Right lobe of liver (tissue), 6 donors: ENCODE data around the gene RCBTB2. TPM values are rescaled to one million over a fixed set of nuclear protein-coding genes. Genes with fewer than 3 reads are reported as not detected.
A peak's percentile ranks its signal among the peaks of the same experiment; 100 is the strongest.

Experiments used
- ATAC-seq, 4 donors: fragments of 200-7000 bp; cut with Tn5 transposase; one replicate each; pipeline ENCODE4 v1.9.1; 2020; ENCODE audit warnings: mild to moderate bottlenecking in 4 of 4, moderate library complexity in 4 of 4
- DNase-seq, 3 donors: peaks; one replicate each; pipeline ENCODE4 v3.0.0-alpha.2; 2020
- H3K27ac ChIP-seq, 3 donors: fragments of 200-600 bp; one replicate each; pipeline ENCODE4 v1.8.0; 2022
- H3K27me3 ChIP-seq, 2 donors: fragments of 200-600 bp; one replicate each; pipeline ENCODE4 v1.8.0; 2022
- H3K36me3 ChIP-seq, 4 donors: fragments of 200-600 bp; sonication (generic) in 1 of 4; one replicate each; pipeline versions ENCODE4 v1.5.1 to v1.8.0; 2017 to 2022; ENCODE audit warnings: control low read depth in 1 of 4
- H3K4me1 ChIP-seq, 4 donors: fragments of 200-600 bp; sonication (generic) in 1 of 4; one replicate each; pipeline versions ENCODE4 v1.5.1 to v1.8.0; 2017 to 2022; ENCODE audit warnings: control low read depth in 1 of 4
- H3K4me3 ChIP-seq, 3 donors: fragments of 200-600 bp; one replicate each; pipeline ENCODE4 v1.8.0; 2022
- H3K9me3 ChIP-seq, 4 donors: fragments of 200-600 bp; sonication (generic) in 1 of 4; one replicate each; pipeline versions ENCODE4 v1.5.1 to v1.8.0; 2017 to 2022; ENCODE audit warnings: control low read depth in 1 of 4
- CTCF ChIP-seq, 4 donors: fragments of 200-600 bp in 3 of 4; fragments of 450-650 bp in 1 of 4; IDR thresholded peaks; one replicate each; pipeline versions ENCODE4 v1.5.1 to v1.8.0; 2016 to 2022; ENCODE audit warnings: antibody characterized with exemption in 4 of 4, mild to moderate bottlenecking in 2 of 4
- POLR2A ChIP-seq: fragments of 450-650 bp; IDR thresholded peaks from one replicate; pipeline ENCODE4 v1.6.1; 2017; ENCODE audit warnings: antibody characterized with exemption, mild to moderate bottlenecking
- WGBS: methylation state at CpG from one replicate; pipeline ENCODE4 v1.1.6; 2018; ENCODE audit warnings: low coverage, low lambda C conversion rate; ENCODE audit not compliant: insufficient coverage; ENCODE audit errors: missing lambda C conversion rate; 5-methylcytosine and 5-hydroxymethylcytosine counted together
- intact Hi-C, 2 donors: fragments of 100-400 bp; cut with DNase I; formaldehyde crosslinking; loops; one replicate each; pipeline versions ENCODE4 v1.11.2 to v1.14.1; 2022
- total RNA-seq, 6 experiments: library from RNA; depleted of rRNA in 2 of 6; stranded (reverse); fragments of >200 nt in 2 of 6; fragmentation: NEBNext Ultra II Directional in 3 of 6; extraction: Animal tissue kit (Norgen Biotek cat#: 25700) in 3 of 6; gene quantifications; one replicate each; pipeline versions ENCODE4 v1.1.0 to v1.2.4, GENCODE V29; 2016 to 2023
- donor health status: DM: no; HTN: yes; CAD: no.
- donor health status: DM: no; HTN: no; CAD: no.
- donor health status: DM: no; HTN: no; CAD: no.
- donor health status: DM: no; HTN: yes; CAD: no.
- donor health status: DM: no; HTN: yes; CAD: no.

RCBTB2 gene
- total RNA-seq, 6 experiments from 2014 or later = 2.6 to 7.5 (median 4.8) TPM

GRCh38 chr13:48496271-48497161, 36.4 kb downstream of the RCBTB2 start:
- intact Hi-C loops = no loop called here
- Histone ChIP-seq H3K27me3 (no peaks in the 10 kb centered on the region), H3K4me1 (peaks cover 0 to 12% (median 4%) of the 10 kb centered on the region in 4 donors), H3K27ac (no peak overlapping the region), H3K36me3 (no peaks in the 10 kb centered on the region), H3K4me3 (no peak overlapping the region), H3K9me3 (no peaks in the 10 kb centered on the region)
- TF ChIP-seq POLR2A (no peak), CTCF (IDR thresholded peaks at IDR 0.05) (no peak)
- ATAC-seq (no peak), DNase-seq (no peak)
- 80% methylated on average over 5 of the region's 7 CpGs for WGBS

GRCh38 chr13:48494874-48495273, 38.0 kb downstream of the RCBTB2 start:
- Histone ChIP-seq H3K4me1 (peaks cover 0 to 12% (median 4%) of the 10 kb centered on the region in 4 donors), H3K27me3 (no peaks in the 10 kb centered on the region), H3K4me3 (no peak overlapping the region), H3K27ac (peak overlapping the region in 1 of 3 donors; percentile 30), H3K36me3 (no peaks in the 10 kb centered on the region), H3K9me3 (no peaks in the 10 kb centered on the region)
- TF ChIP-seq CTCF (IDR thresholded peaks at IDR 0.05) (no peak), POLR2A (no peak)
- DNase-seq = no peak
- 61% methylated on average over 1 of the region's 1 CpG for WGBS
- peak in 1 of 4 donors; percentile 8 for ATAC-seq
- intact Hi-C loops = no loop called here

- Histone ChIP-seq H3K4me3 (no peak overlapping the region), H3K27ac (peak overlapping the region in 2 of 3 donors; percentile 15 to 20), H3K4me1 (peaks cover 0 to 12% (median 4%) of the 10 kb centered on the region in 4 donors), H3K27me3 (no peaks in the 10 kb centered on the region), H3K36me3 (no peaks in the 10 kb centered on the region), H3K9me3 (no peaks in the 10 kb centered on the region)
- no peak for TF ChIP-seq POLR2A
- TF ChIP-seq CTCF (IDR thresholded peaks at IDR 0.05) = no peak
- no peak for DNase-seq
- intact Hi-C loops = no loop called here
- ATAC-seq = peak; percentile 10 to 62 (median 42)
- WGBS = 19% methylated on average over 2 of the region's 2 CpGs
Observed at GRCh38 chr13:48493851-48494250, 39.0 kb downstream of the RCBTB2 start.

- H3K27ac ChIP-seq = peak overlapping the region in 2 of 3 donors; percentile 56 to 64
- no peak overlapping the region for H3K4me3 ChIP-seq
- TF ChIP-seq CTCF (IDR thresholded peaks at IDR 0.05) (no peak), POLR2A (no peak)
- 39% methylated on average over 4 of the region's 4 CpGs for WGBS
- H3K4me1 ChIP-seq = peaks cover 0 to 12% (median 4%) of the 10 kb centered on the region in 4 donors
- DNase-seq = no peak
- no peaks in the 10 kb centered on the region for H3K9me3 ChIP-seq
- no peaks in the 10 kb centered on the region for H3K27me3 ChIP-seq
- H3K36me3 ChIP-seq = no peaks in the 10 kb centered on the region
- peak in 1 of 4 donors; percentile 5 for ATAC-seq
- intact Hi-C loops = no loop called here
Observed at GRCh38 chr13:48493066-48493765, 39.7 kb downstream of the RCBTB2 start.
